Measurements from ENCODE around the gene BEST4. TPM values are rescaled to one million over a fixed set of nuclear protein-coding genes. Genes with fewer than 3 reads are reported as not detected.
A peak's percentile ranks its signal among the peaks of the same experiment; 100 is the strongest.
"Not testable (repeated sequence)": the region's sequence is repeated elsewhere in the genome, so short reads cannot be mapped to it uniquely, and the experiment has no call there.

BEST4 gene
- 0.94 TPM for polyA plus RNA-seq

DNA sequence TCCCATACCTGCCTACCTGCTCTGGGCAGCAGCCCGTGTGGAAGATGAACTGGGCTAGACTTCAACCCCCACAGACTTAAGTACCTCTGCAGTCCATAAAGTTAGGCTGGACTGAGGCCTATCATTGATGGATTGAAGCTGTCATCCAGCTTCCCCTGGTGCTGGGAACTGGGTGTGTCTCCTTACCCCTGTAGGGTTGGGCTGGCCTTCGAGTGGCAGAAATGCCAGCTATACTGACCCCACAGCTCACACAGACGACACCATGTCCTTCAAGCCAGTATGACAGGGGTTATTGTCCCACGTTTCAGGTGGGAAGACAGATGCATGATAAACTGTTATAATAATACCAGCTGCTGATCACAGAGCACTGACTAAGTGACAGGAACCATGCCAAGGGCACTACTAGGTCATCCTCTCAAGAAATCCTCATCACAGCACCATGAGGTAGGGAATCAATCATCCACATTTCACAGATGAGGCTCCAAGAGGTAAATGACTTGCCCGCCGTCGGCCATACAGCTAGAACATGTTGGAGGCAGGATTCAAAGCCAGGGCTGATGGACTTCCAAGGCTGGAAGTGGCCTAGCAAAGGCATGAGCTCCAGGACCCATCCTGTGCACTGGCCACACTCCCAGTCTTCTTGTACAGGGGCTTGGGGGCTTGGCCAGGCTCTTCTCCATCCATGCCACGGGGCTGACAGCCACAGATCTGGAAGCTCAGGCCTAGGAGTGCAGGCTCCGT lies at the start of gene BEST4:
BEST4 (minus strand) TSS at position 51 of the 741 bp plus-strand sequence. CDS start 465 bp downstream, outside the sequence.
- peaks cover 18 to 21% (median 19%) of the 10 kb centered on the region in 3 donors for H3K4me1 Mint-ChIP-seq
- no peaks in the 10 kb centered on the region for H3K36me3 Mint-ChIP-seq
- H3K4me3 Mint-ChIP-seq: peak within 1 kb of the TSS in 3 of 4 donors; percentile 30 to 70 (median 46)
- no peaks in the 10 kb centered on the region for H3K9me3 Mint-ChIP-seq
- no peaks in the 10 kb centered on the region for H3K27me3 Mint-ChIP-seq
- peak within 1 kb of the TSS in 1 of 3 donors; percentile 54 for H3K27ac Mint-ChIP-seq

DNA sequence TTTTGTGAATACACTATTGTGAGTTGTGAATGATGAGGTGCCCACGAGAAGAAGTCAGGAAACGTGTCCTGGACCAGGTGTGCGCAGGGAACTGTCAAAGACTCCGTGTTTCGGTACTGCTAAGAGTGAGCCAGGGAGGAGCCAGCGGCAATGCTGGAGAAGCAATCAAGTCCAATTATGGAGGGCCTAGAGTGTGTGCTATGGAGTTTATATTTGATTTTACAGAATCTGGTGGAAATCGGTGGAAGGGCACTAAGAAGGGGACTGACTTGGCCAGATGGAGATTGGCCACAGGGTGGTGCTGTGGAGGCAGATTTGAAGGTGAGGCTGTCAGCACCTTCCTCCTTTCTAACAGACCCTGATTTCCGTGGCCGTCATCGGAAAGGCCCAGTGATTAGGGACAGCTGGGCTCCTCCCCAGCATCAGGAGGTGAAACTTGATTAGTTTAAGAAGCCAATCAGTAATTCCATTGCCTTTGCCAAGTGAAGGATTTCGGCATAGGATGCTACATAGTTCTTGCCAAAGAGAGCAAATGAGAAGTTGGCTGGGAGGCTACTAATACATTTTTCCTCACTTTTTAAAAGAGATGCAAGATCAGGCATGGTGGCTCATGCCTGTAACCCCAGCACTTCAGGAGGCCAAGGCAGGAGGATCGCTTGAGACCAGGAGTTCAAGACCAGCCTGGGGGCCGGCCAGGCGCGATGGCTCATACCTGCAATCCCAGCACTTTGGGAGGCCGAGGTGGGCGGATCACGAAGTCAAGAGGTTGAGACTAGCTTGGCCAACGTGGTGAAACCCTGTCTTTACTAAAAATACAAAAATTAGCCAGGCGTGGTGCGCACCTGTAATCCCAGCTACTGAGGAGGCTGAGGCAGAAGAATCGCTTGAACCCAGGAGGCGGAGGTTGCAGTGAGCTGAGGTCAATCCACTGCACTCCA lies 48.0 kb upstream of the BEST4 start:
- H3K27me3 Mint-ChIP-seq: peaks cover 4% of the 10 kb centered on the region
- H3K27ac Mint-ChIP-seq: no peak overlapping the region
- H3K36me3 Mint-ChIP-seq: no peaks in the 10 kb centered on the region
- peak overlapping the region in 3 of 4 donors; percentile 27 to 84 (median 65) for H3K4me3 Mint-ChIP-seq
- no peaks in the 10 kb centered on the region for H3K9me3 Mint-ChIP-seq
- H3K4me1 Mint-ChIP-seq: peaks cover 6 to 14% (median 9%) of the 10 kb centered on the region in 3 donors

DNA sequence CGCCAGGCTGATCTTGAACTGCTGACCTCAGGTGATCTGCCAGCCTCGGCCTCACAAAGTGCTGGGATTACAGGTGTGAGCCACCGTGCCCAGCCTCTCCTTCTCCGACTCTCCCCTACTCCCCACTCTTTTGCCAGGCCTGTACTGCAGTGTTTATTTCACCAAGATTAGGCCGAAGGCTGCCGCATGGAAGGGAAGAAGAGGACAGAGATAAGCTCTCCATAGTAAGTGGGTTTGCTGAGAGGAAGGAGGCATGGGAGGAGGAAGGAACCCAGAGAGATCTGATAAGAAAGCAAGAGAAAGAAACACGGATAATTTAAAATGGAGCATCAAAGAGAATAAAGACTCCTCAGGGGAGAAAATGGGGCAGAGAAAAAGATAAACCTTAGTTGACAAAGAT lies 46.4 kb upstream of the BEST4 start:
- Mint-ChIP-seq H3K27me3 (peaks cover under 1% of the 10 kb centered on the region), H3K4me3 (no peak overlapping the region), H3K27ac (no peak overlapping the region), H3K4me1 (peaks cover 6 to 14% (median 9%) of the 10 kb centered on the region in 3 donors), H3K36me3 (no peaks in the 10 kb centered on the region), H3K9me3 (no peaks in the 10 kb centered on the region)

DNA sequence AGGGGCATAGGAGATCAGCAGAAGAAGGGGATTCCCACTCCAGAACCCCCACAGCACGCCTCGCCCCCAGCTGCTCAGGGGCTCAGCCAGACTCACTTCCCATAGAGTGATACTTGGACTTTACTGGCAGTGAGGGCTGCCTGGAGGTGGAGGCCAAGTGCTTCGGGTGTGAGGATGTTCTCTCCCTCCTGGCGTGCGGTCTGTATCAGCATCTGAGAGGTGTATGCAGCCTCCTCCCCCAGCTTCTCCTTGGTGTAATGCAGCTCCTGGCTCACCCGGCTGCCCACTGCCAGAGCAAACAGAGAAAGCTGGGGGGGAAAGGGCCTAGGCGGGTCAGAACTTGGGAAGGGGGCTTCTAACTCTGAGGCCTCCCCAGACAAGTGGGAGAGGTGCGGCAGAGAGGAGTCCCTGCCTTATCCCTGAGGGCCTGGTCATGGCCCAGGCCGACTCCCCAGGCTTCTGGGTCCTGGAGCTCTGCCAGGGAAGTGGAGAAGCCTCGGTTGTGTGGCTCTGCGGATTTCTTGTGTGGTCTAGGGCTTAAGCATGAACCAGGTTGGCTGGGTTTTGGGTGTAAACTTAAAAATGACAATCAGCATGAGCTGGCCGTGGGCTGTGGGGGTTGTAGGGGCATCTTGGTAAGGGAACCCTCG lies 44.2 kb upstream of the BEST4 start:
- no peak overlapping the region for H3K27ac Mint-ChIP-seq
- no peaks in the 10 kb centered on the region for H3K36me3 Mint-ChIP-seq
- H3K4me1 Mint-ChIP-seq: peaks cover 6 to 14% (median 9%) of the 10 kb centered on the region in 3 donors
- no peak overlapping the region for H3K4me3 Mint-ChIP-seq
- no peaks in the 10 kb centered on the region for H3K27me3 Mint-ChIP-seq
- no peaks in the 10 kb centered on the region for H3K9me3 Mint-ChIP-seq

DNA sequence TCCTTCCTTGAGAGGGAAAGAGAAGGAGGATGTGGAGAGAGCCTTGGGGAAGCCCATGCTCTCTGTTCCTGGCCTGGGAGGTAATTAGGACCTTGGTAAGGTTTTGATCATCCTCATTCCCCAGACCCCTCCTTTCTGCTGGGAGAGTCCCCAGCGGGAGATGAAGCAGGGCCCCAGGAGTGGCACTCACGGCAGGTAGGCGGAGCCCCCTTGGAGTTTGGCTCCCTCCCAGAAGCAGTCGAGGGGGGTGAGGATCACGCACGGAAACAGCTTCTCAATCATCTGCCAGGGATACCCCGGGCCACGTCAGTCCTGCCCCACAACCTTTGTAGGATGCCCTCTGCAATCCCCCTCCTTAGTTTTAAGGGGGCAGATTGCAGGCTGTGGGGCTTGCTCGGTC lies 43.5 kb upstream of the BEST4 start:
- peak overlapping the region in 1 of 4 donors; percentile 13 for H3K4me3 Mint-ChIP-seq
- H3K9me3 Mint-ChIP-seq: no peaks in the 10 kb centered on the region
- H3K4me1 Mint-ChIP-seq: peaks cover 6 to 12% (median 9%) of the 10 kb centered on the region in 3 donors
- no peaks in the 10 kb centered on the region for H3K27me3 Mint-ChIP-seq
- H3K36me3 Mint-ChIP-seq: no peaks in the 10 kb centered on the region
- H3K27ac Mint-ChIP-seq: peak overlapping the region in 1 of 3 donors; percentile 21

DNA sequence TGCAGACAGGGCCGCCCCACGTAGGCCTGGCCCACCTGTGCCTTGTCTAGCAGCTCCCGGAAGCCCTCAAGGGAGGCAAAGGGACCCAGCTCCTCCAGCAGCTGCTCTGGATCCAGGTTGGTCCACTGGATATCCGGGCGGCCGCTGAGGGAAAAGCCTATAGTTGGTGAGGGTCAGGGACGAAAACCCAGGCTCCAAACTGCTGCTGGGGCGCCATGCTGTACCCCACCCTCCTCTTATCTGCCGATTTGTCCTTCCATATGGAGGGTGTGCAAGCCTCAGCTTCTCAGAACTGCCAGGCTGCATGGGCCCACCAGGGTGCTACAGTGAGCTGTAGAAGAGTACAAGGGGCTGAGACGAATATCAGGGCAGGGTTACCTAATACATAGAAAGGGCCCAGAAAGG lies 42.9 kb upstream of the BEST4 start:
- Mint-ChIP-seq H3K36me3 (no peaks in the 10 kb centered on the region), H3K27ac (peak overlapping the region in 1 of 3 donors; percentile 21), H3K27me3 (no peaks in the 10 kb centered on the region), H3K9me3 (no peaks in the 10 kb centered on the region), H3K4me1 (peaks cover 3 to 12% (median 6%) of the 10 kb centered on the region in 3 donors), H3K4me3 (no peak overlapping the region)

DNA sequence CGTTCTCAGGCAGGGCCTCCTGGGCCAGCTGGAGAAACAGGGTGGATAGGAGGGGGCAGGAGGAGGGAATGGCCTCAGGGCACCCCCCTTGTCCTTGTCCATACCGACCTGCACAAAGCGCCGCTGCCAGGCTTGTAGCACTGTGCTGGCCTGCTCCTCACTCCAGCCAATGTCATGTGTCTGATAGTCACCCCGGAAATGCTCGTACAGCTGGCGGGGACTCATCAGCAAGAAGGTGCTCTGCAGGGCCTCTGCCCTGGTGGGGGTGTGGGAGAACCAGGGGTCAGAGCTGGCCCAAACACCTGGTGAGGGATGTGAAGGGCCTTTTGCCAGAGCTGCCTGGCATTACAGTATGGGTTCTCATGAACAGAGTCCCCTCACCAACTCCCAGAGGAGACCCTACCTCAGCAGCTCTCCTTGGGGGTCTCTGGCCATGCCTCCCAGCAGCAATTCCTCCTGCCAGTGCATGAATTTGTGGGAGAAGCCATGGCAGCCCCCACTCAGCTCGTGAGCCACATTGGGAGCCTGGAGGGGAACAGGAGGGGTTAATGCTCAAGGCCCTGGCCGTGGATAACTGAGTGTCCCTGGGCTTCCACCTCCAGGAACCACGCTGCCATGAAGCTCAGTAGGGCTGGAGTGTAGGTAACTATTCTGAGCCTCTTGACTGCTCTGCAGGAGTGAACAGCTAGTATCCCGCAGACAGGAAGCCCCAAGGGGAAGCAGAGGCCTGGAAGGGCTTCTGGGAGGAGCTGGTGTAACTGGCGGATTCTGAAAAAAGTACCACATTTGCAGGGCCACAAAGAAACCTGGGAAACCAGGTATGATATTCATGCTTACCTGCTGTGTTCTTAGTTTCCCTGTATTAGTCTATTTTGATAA lies 41.8 kb upstream of the BEST4 start:
- Mint-ChIP-seq H3K4me3 (no peak overlapping the region), H3K27me3 (no peaks in the 10 kb centered on the region), H3K4me1 (peaks cover 0 to 6% (median 3%) of the 10 kb centered on the region in 3 donors), H3K36me3 (no peaks in the 10 kb centered on the region), H3K9me3 (no peaks in the 10 kb centered on the region), H3K27ac (no peak overlapping the region)

DNA sequence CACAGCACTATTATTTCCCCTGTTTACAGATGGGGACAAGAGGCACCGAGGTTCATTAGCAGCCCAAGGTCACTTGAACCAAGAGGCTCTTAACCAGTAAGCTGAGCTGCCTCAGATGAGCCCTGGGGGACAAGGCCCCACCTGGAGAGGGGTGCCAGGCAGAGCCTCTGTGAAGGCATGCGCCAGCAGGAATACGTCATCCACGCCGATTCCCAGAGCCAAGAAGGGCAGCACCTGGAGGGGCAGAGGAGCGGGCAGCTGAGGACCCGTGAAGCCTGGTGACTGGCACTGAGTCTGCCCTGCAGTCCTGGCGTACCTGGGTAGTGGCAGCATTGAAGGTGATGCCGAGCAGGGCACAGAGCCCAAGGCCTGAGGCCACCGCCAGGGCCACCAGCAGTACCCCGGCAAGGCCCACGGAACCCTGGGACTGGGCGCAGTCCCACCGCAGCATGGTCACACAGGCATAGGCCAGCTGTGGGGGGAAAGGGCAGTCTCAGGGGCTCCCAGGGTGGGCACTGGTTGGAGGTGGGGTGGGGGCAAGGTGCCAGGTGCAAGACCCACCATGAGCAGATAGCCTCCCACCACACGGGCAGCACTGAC lies 41.0 kb upstream of the BEST4 start:
- no peaks in the 10 kb centered on the region for H3K9me3 Mint-ChIP-seq
- no peak overlapping the region for H3K27ac Mint-ChIP-seq
- H3K4me3 Mint-ChIP-seq: no peak overlapping the region
- peaks cover 0 to 5% (median 1%) of the 10 kb centered on the region in 3 donors for H3K4me1 Mint-ChIP-seq
- no peaks in the 10 kb centered on the region for H3K27me3 Mint-ChIP-seq
- H3K36me3 Mint-ChIP-seq: no peaks in the 10 kb centered on the region

DNA sequence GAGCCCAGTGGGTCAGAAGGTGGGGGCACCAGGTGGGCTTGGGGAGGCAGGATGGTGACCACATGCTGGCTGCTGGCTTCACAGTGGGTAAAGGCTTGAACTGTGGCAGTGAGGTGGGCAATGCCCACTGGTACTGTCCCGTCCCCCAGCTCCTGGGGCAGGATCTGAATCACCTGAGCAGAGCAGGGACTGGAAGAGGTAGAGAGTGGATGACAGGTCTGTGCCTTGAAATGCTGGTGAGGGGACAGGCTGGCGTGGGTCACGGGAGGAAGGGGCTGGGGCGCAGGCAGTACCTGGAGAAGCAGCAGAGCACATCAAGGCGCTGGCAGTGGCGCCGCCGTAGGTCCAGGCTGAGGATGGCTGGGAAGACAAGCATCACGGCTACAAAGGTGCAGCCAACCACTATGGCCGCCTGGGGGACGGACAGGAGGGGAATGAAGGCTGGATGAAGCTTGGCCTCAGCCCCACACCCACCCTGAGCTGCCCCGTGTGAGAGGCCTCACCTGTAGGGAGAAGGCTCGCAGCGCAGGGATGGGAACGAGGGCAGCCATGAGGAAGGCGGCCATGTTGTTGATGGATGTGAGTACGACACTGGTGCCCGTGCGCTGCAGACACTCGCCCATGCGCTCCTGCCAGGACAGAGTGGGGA lies 40.2 kb upstream of the BEST4 start:
- peak overlapping the region in 1 of 3 donors; percentile 28 for H3K27ac Mint-ChIP-seq
- H3K9me3 Mint-ChIP-seq: no peaks in the 10 kb centered on the region
- no peaks in the 10 kb centered on the region for H3K36me3 Mint-ChIP-seq
- no peaks in the 10 kb centered on the region for H3K27me3 Mint-ChIP-seq
- H3K4me3 Mint-ChIP-seq: no peak overlapping the region
- peaks cover 0 to 3% (median 0%) of the 10 kb centered on the region in 3 donors for H3K4me1 Mint-ChIP-seq

DNA sequence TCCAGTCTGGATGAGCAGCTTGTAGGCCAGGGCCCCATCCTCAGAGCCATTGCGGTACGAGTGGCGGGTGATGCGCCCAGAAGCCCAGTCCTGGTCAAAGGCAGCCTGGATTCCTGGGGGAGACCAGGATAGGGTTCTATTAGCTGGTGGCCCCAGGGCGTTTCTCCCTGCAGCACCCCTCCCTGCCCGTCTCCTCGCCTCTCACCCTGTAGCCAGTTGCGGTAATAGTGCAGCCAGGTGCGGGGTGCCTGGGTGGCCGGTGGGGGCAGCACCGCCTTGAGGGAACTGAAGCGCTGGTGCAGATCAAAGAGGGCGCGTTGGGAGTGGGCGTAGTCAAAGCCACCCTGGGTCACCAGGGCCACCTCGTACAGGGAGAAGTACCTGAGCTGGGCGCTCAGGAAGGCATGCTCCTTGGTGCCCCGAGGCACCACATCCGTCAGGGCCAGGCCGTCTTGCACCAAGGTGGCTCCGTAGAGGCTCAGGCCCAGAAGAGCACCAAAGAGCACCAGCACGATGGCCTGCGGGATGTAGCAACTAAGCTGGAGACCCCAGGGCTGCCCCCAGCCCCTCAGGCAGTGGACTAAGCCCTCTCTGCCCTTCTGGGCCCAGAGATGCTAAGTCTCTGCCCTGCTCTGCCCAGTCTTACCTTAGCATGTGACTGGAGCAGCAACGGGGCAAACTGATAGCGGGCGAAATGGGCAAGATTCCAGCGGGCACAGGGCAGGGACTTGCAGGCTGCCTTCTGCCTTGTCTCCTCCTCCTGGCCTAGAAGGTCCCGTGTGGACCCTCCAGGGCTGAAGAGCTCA lies 39.4 kb upstream of the BEST4 start:
- Mint-ChIP-seq H3K36me3 (no peaks in the 10 kb centered on the region), H3K4me3 (no peak overlapping the region)

DNA sequence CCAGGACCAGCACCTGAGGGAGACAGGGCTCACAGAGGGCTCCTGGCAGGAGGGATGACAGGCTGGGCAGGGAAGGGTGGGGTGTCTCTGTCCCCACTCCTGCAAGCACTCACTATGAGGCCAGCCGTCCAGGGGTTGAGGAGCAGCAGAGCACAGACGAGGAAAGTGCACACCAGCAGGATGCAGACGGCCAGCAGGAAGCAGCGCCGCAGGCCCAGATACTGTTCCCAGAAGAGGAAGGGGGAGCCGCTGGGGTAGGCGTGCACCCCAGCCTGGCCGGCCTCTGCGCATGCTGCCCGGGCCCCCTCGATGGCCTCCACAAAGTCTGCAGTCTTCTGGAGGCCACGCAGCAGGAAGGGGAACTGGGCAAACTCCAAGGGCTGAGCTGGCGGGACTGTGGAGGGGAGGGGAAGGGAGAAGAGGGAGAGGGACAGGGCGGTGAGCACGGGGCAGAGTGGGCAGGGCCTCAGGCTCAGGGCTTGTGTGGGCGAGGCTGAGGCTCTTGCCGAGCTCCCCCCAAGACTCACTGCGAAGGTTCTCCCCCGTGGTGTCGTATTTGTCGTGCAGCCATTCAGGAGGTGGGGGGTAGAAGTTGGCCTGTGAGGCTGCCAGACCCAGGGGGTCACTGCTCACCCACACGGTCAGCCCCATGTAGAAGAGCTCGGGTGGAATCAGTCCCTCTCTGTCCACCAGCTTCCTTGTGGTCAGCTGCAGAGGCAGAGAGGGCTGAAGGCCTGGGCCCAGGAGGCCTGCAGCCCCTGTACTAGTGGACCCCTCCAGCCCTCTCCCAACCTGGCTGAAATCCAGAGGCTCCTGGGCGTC lies 38.6 kb upstream of the BEST4 start:
- Mint-ChIP-seq H3K4me1 (peaks cover 0 to 3% (median 0%) of the 10 kb centered on the region in 3 donors), H3K27ac (peak overlapping the region in 1 of 3 donors; percentile 71), H3K9me3 (no peaks in the 10 kb centered on the region)

More for the DNA sequence above, 39.4 kb upstream of the BEST4 start:
- Mint-ChIP-seq H3K9me3 (no peaks in the 10 kb centered on the region), H3K27ac (peak overlapping the region in 1 of 3 donors; percentile 28), H3K27me3 (no peaks in the 10 kb centered on the region), H3K4me1 (peaks cover 0 to 3% (median 0%) of the 10 kb centered on the region in 3 donors)

DNA sequence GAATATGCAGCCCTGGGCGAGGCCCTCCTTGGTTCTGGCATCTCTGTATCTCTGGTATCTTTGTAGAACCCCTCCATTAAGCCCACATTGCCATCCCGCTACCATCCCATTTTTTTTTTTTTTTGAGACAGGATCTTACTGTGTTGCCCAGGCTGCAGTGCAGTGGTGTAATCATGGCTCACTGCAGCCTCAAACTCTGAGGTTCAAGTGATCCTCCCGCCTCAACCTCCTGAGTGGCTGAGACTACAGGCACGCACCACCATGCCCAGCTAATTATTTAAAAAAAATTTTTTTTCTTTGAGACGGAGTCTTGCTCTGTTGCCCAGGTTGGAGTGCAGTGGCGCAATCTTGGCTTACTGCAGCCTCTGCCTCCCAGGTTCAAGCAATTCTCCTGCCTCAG lies 36.4 kb upstream of the BEST4 start:
- H3K27ac Mint-ChIP-seq: peak overlapping the region in 1 of 3 donors; percentile 14
- H3K4me3 Mint-ChIP-seq, H3K9me3 Mint-ChIP-seq, H3K27me3 Mint-ChIP-seq, H3K4me1 Mint-ChIP-seq, H3K36me3 Mint-ChIP-seq: not testable (repeated sequence)

More for the DNA sequence above, 38.6 kb upstream of the BEST4 start:
- H3K27me3 Mint-ChIP-seq: no peaks in the 10 kb centered on the region
- no peaks in the 10 kb centered on the region for H3K36me3 Mint-ChIP-seq
- H3K4me3 Mint-ChIP-seq: no peak overlapping the region
